Measurements from ENCODE around the gene CFAP45. TPM values are rescaled to one million over a fixed set of nuclear protein-coding genes. Genes with fewer than 3 reads are reported as not detected.

CFAP45 gene
- total RNA-seq, 1 donor from 2014 or later = 0.46 TPM

- no peak for DNase-seq (ENCODE audit: low read depth)
- TF ChIP-seq CTCF (conservative IDR thresholded peaks at IDR 0.05; ENCODE audit: low read depth, low read length) = no peak
- no peak overlapping the region for H3K4me3 ChIP-seq (ENCODE audit: low read depth, low read length)
Observed at GRCh38 chr1:159866066-159866465, 33.9 kb downstream of the CFAP45 start.

- H3K4me3 ChIP-seq (ENCODE audit: low read depth, low read length) = no peak overlapping the region
- TF ChIP-seq CTCF (conservative IDR thresholded peaks at IDR 0.05; ENCODE audit: low read depth, low read length) = no peak
- DNase-seq (ENCODE audit: low read depth) = no peak
Observed at GRCh38 chr1:159864262-159864661, 35.7 kb downstream of the CFAP45 start.

- TF ChIP-seq CTCF (conservative IDR thresholded peaks at IDR 0.05; ENCODE audit: low read depth, low read length) = no peak
- H3K4me3 ChIP-seq (ENCODE audit: low read depth, low read length) = no peak within 1 kb of the TSS
- no peak for DNase-seq (ENCODE audit: low read depth)
Observed at GRCh38 chr1:159862557-159862956, 37.4 kb downstream of the CFAP45 start, which contains the start of gene VSIG8. Gene VSIG8, minus strand, starts transcription at chr1:159862657. Its CDS starts 136 bp downstream, at chr1:159862521.

GRCh38 chr1:159862031-159862430 is 37.9 kb downstream of the CFAP45 start:
- no peak for TF ChIP-seq CTCF (conservative IDR thresholded peaks at IDR 0.05; ENCODE audit: low read depth, low read length)
- no peak for DNase-seq (ENCODE audit: low read depth)
- H3K4me3 ChIP-seq (ENCODE audit: low read depth, low read length) = no peak overlapping the region

GRCh38 chr1:159861218-159861617 is 38.7 kb downstream of the CFAP45 start:
- no peak overlapping the region for H3K4me3 ChIP-seq (ENCODE audit: low read depth, low read length)
- no peak for TF ChIP-seq CTCF (conservative IDR thresholded peaks at IDR 0.05; ENCODE audit: low read depth, low read length)
- no peak for DNase-seq (ENCODE audit: low read depth)

GRCh38 chr1:159860456-159860855 is 39.5 kb downstream of the CFAP45 start:
- TF ChIP-seq CTCF (conservative IDR thresholded peaks at IDR 0.05; ENCODE audit: low read depth, low read length) = no peak
- DNase-seq (ENCODE audit: low read depth) = no peak
- no peak overlapping the region for H3K4me3 ChIP-seq (ENCODE audit: low read depth, low read length)

- TF ChIP-seq CTCF (conservative IDR thresholded peaks at IDR 0.05; ENCODE audit: low read depth, low read length) = no peak
- no peak for DNase-seq (ENCODE audit: low read depth)
- no peak overlapping the region for H3K4me3 ChIP-seq (ENCODE audit: low read depth, low read length)
Observed at GRCh38 chr1:159859767-159860322, 40.1 kb downstream of the CFAP45 start.

Measured in epithelial cell of proximal tubule (primary cell).